ENCODE measurements around the gene GASK1A. TPM values are rescaled to one million over a fixed set of nuclear protein-coding genes. Genes with fewer than 3 reads are reported as not detected.

GASK1A gene
- total RNA-seq, 1 experiment from 2014 or later = 5.4 TPM

DNA sequence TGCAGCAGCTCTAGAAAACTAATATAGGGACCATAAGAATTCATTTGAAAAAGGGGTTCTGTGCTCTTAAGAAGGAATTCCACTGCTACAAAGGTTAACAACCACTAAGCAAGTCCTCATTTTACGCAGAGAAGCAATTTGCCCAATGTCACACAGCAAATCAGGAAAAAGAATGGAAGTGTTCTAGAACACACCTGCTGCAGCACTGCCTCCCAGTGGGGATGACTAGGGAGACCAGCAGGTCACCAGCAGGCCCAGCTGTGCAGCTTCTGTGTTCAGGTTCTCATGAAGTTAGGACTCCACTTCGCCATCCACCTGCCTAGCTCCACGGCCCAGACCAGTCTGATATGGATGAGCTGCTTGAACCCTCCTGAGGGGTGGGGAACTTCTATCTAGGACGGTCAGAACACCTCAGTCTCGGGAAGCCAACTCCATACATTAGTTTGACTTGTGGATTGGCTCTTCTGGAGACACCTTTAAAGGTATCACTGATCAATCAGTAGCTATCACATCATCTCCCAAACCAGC, 108.2 kb downstream of the GASK1A start:
- Histone ChIP-seq H3K79me2 (ENCODE audit: insufficient read depth, low read length) (no peaks in the 10 kb centered on the region), H3K14ac (ENCODE audit: insufficient read depth, low read length) (no peak overlapping the region), H4K20me1 (ENCODE audit: control insufficient read depth, insufficient read depth, insufficient read length) (no peaks in the 10 kb centered on the region), H2BK20ac (ENCODE audit: low read depth, low read length, poor library complexity, severe bottlenecking) (no peak overlapping the region), H3K79me1 (ENCODE audit: insufficient read depth, low read depth, low read length, poor library complexity, severe bottlenecking) (no peaks in the 10 kb centered on the region), H4K8ac (replicated peaks; ENCODE audit: insufficient read length, low read depth, low read length) (no peak overlapping the region), H2AK5ac (ENCODE audit: insufficient read length, low read length) (no peak overlapping the region), H4K91ac (ENCODE audit: insufficient read length, low read depth, low read length) (no peak overlapping the region), H2AFZ (ENCODE audit: low read length) (no peak overlapping the region), H3K27me3 (ENCODE audit: insufficient read depth, low read length) (no peaks in the 10 kb centered on the region), H3K9ac (ENCODE audit: extremely low read depth, insufficient read length, low read length) (no peak overlapping the region), H3K9me3 (ENCODE audit: control insufficient read depth, low read depth, low read length) (peaks cover 6% of the 10 kb centered on the region), H3K4ac (ENCODE audit: low read depth, low read length) (no peak overlapping the region), H2BK15ac (ENCODE audit: low read depth, low read length) (no peak overlapping the region), H2BK120ac (ENCODE audit: low read depth, low read length, poor library complexity, severe bottlenecking) (no peak overlapping the region), H3T11ph (ENCODE audit: low read length) (no peak overlapping the region), H3K27ac (ENCODE audit: insufficient read length, low read depth, low read length) (no peak overlapping the region), H2BK12ac (ENCODE audit: insufficient read length, low read depth, low read length) (no peak overlapping the region), H3K56ac (ENCODE audit: insufficient read length, low read depth, low read length) (no peak overlapping the region), H3K23ac (ENCODE audit: insufficient read length, low read depth, low read length) (no peak overlapping the region), H3K4me2 (ENCODE audit: insufficient read depth, insufficient read length, low read length) (no peak overlapping the region), H4K5ac (ENCODE audit: insufficient read length, low read depth, low read length) (no peak overlapping the region), H3K23me2 (ENCODE audit: insufficient read length, low read depth, low read length, poor library complexity, severe bottlenecking) (no peaks in the 10 kb centered on the region), H3K4me1 (ENCODE audit: insufficient read depth, low read length) (no peaks in the 10 kb centered on the region), H2BK5ac (ENCODE audit: insufficient read length, low read length) (no peak overlapping the region), H3K18ac (ENCODE audit: insufficient read length, low read depth, low read length) (no peak overlapping the region)
- no CpG with 5 or more reads among the region's 5 CpGs for WGBS (ENCODE audit: extremely low coverage, insufficient read length, low lambda C conversion rate)
- Mint-ChIP-seq H3K4me1 (no peaks in the 10 kb centered on the region), H3K36me3 (ENCODE audit: insufficient read depth in 1 of 3, low read depth in 3 of 3) (peaks cover 13 to 27% (median 26%) of the 10 kb centered on the region in 3 experiments), H3K4me3 (no peak overlapping the region), H3K27me3 (ENCODE audit: low read depth) (no peaks in the 10 kb centered on the region), H3K27ac (no peak overlapping the region), H3K9me3 (peaks cover 18 to 25% of the 10 kb centered on the region in 2 experiments)
- DNase-seq = no peak
- TF ChIP-seq, protein P1, sequence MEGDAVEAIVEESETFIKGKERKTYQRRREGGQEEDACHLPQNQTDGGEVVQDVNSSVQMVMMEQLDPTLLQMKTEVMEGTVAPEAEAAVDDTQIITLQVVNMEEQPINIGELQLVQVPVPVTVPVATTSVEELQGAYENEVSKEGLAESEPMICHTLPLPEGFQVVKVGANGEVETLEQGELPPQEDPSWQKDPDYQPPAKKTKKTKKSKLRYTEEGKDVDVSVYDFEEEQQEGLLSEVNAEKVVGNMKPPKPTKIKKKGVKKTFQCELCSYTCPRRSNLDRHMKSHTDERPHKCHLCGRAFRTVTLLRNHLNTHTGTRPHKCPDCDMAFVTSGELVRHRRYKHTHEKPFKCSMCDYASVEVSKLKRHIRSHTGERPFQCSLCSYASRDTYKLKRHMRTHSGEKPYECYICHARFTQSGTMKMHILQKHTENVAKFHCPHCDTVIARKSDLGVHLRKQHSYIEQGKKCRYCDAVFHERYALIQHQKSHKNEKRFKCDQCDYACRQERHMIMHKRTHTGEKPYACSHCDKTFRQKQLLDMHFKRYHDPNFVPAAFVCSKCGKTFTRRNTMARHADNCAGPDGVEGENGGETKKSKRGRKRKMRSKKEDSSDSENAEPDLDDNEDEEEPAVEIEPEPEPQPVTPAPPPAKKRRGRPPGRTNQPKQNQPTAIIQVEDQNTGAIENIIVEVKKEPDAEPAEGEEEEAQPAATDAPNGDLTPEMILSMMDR (conservative IDR thresholded peaks at IDR 0.05) = no peak; the same call in 2 of the 3 replicates

All from H9 (cell line).